Cardiac fibroblast (primary cell): Measurements from ENCODE around the gene KMT2E.
"Not testable (repeated sequence)": the region's sequence is repeated elsewhere in the genome, so short reads cannot be mapped to it uniquely, and the experiment has no call there.

ENCODE experiments used
- DNase-seq, 2 donors: peaks; one replicate each; pipeline versions ENCODE4 v3.0.0 to v3.0.0-alpha.2; 2010; ENCODE audit warnings: low read depth in 2 of 2
- H3K4me3 ChIP-seq, 2 donors: replicated peaks in 1 of 2; 1 replicate in 1 of 2; 2 replicates in 1 of 2; pipeline ENCODE4 v1.5.1; 2011; ENCODE audit warnings: low read depth in 2 of 2, low read length in 2 of 2, mild to moderate bottlenecking in 2 of 2, moderate library complexity in 1 of 2
- CTCF ChIP-seq: IDR thresholded peaks from one replicate; pipeline ENCODE4 v1.5.1; 2011; ENCODE audit warnings: low read depth, mild to moderate bottlenecking, low read length, inconsistent platforms

Gene KMT2E

GRCh38 chr7:105003275-105003674 is 10.7 kb upstream of the KMT2E start:
- peak; percentile 76 to 84 for DNase-seq
- peak overlapping the region in 1 of 2 donors; percentile 30 for H3K4me3 ChIP-seq

GRCh38 chr7:105003872-105004510 is 10.0 kb upstream of the KMT2E start:
- TF ChIP-seq CTCF: no peak

More at GRCh38 chr7:105003275-105003674, 10.7 kb upstream of the KMT2E start:
- no peak for TF ChIP-seq CTCF

GRCh38 chr7:105005006-105005405 is 9.0 kb upstream of the KMT2E start:
- not testable (repeated sequence) for H3K4me3 ChIP-seq

More at GRCh38 chr7:105003872-105004510, 10.0 kb upstream of the KMT2E start:
- no peak for DNase-seq
- H3K4me3 ChIP-seq: no peak overlapping the region

GRCh38 chr7:105005486-105005885 is 8.5 kb upstream of the KMT2E start:
- H3K4me3 ChIP-seq, DNase-seq: not testable (repeated sequence)

More at GRCh38 chr7:105005006-105005405, 9.0 kb upstream of the KMT2E start:
- DNase-seq: not testable (repeated sequence)

- H3K4me3 ChIP-seq: no peak overlapping the region
- TF ChIP-seq CTCF: peak; percentile 12
- no peak for DNase-seq
These were observed 7.5 kb upstream of the KMT2E start for GRCh38 chr7:105006367-105007136.

GRCh38 chr7:105007298-105007697 is 6.7 kb upstream of the KMT2E start:
- no peak for TF ChIP-seq CTCF
- H3K4me3 ChIP-seq: no peak overlapping the region
- DNase-seq: no peak

- DNase-seq: no peak
These were observed 4.1 kb upstream of the KMT2E start for GRCh38 chr7:105009667-105010503.

More at GRCh38 chr7:105009667-105010503, 4.1 kb upstream of the KMT2E start:
- no peak for TF ChIP-seq CTCF
- H3K4me3 ChIP-seq: peak overlapping the region; percentile 99 to 100
